DLD1 (cell line): ENCODE data around the gene BCAR3.

ENCODE experiments used
- in situ Hi-C: cut with HindIII; loops from 2 replicates; pipeline ENCODE4 v1.10.0; 2017; ENCODE audit warnings: low sequenced_read_pairs

BCAR3 gene

DNA sequence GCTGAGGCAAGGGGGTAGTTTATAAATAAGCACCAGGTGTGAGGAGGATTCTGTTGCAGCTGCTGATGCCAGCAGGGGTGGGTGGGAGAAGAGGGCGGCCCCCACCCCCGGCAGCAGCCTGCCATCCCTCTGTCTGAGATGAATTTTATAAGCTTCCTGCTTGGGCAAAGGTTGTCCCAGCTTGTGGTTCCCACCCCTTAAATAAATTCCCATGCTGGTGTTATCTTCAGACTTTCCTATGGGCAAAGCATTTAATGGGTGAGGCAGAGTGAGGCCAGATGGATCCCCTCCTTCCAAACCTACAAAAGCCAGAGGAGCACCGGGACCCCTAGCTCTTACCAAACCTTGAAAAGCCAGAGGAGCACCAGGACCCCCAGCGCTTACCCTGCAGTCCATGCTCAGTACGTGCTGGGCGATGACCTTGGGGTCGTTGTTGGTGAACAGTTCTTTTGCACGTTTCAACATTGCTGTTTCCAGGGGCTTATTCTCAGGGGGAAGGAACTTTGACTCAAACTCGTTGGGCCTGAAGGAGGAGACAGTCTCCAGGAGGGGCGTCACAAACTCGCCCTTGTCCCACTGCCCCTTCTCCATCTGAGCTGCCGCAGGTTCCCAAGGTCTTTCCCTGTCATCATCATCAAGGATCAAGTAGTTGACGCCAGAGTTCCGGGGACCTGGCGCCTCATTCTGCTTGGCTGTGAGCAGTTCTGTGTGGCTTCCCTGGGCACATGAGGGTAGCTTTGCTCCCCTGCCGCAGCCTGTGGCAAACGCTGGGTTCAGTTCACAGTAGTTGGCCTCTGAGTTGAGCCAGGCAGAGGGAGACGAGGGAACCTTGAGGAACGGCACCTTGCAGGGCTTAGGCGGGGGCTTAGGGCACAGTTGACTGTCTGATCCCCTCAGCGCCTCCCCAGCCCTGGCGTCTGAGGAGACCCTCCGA lies 99.5 kb downstream of the BCAR3 start:
- in situ Hi-C loops = no loop called here

DNA sequence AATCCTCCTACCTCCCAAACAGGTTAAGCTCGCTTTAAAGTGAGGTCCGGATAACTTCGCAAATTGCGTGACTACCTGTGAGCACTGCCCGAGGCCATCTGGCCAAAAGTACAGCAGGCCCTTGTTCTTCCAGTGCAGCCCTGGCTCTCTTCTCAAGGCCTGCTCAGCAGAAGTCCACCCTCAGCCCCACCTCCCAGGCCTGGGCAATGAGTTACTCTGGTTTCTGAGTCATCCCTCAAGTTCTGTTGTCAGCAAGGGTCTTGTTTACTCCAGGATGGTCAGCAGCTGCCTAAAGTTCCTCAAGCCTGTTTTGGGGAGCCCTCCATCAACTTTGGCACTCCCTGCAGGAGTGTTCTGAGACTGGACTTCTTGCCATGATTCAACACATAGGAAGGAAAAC lies 101.7 kb downstream of the BCAR3 start:
- in situ Hi-C loops = no loop called here

DNA sequence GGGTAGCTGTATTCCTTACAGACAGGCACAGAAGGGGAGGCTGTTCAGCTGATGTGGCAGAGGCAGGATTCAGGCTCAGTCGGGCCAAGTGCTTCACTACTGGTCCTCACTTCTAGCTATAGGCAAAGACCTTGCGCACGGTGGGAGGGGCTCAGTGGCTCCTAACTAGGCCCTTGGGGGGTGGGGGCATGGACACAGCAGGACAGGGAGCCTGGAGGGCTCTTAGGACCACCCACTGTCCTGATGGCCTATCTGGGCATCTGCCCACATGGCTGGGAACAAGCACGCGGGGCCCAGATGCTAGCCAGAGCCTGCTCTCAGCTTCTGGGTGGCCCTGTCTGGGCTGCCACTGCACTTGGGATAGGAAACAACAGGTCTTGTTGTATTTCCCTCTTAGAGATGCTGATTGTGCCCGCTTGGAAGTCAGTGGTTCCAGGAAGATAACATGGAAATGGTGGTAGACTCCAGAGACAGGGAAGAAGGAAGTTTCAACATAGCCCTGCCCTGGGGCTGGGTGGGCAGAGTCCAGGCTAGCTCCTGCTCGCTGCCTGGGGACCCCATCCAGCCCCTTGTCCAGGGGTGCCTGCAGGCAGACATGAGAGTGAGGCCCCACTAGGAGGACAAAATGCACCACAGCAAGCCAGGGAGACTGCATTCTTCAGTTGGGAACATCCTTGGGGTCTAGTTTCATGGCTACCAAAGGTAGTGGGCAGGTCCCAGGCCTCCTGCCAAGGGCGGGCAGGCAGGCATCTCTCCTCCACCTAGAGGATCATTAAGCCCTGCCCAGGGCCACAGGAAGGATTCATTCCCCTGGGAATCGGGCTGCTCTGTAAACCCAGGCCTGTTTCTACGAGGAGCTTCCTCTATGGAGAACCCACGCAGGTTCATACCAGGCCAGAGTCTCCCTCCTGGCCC lies 102.5 kb downstream of the BCAR3 start:
- in situ Hi-C loops = no loop called here

DNA sequence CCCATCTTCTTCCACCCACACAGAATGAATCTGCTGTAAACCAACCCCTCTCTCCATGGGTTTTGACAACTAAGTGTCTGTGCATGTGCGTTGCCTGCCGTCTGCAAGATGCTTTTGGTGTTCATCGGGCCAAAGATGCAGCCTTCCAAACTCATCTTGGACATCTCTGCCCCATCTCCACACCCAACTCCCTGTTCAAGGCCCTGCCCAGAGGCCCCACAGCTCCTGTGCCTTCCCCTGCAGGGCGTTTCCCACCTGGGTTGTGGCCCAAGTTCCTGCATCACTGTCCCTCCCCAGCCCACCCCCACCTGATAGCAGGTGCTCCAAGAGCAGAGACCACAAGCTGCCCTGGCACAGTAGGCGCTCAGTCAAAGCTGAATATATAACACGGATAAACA lies 103.2 kb downstream of the BCAR3 start:
- in situ Hi-C loops = no loop called here

DNA sequence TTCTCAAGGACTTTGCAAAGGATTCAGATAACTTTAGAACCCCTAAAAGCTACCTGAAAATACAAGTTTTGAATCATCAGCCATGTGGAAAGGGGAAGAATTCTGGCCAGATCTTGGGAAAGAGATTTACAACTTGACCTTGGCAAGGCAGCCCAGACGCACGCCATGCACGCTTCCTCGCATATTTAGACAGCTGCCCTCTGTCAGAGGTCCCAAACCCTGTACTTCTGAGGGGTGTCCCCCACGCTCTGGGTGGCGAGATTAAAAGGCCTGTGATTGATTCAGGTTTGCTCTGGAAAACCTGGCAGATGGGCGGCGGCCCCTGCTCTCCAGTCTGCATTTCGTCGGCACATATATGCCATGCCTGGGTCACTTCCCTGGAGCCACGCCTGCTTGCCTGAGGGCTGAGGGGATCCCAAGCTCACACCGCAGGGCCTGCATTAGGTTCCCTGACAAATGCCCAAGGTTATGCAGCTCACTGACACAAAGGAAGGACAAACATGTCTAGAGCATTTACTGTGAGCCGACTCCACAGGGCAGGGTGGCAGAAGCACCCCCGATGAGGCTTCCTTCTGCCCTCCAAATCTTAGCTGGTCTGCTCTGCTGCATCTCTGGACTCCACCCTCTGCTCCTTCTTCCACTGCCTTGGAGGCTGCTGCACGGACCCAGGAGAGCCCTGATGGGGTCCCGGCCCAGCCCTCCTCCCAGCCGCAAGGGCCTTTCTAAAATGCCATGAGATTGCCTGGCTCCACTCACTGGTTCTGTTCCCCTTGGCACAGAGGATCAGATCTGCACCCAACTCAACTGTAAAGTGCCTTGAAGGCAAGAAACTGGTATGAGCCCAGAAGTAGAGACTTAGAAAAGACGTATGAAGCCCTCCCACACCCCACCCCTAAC lies 103.9 kb downstream of the BCAR3 start:
- in situ Hi-C loops = no loop called here

DNA sequence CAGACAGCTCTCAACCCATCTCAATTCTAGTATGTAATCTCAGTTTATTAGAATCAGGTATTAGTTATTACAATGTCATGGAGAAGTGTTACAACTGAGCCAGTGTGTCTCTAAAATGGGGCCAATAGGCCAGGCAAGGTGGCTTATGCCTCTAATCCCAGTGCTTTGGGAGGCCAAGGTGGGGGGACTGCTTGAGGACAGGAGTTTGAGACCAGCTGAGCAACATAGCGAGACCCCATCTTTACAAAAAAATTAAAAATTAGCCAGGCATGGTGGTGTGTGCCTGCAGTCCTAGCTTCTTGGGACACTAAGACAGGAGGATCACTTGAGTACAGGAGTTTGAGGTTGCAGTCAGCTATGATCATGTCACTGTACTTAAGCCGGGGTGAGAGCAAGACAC lies 104.9 kb downstream of the BCAR3 start:
- in situ Hi-C loops = no loop called here

DNA sequence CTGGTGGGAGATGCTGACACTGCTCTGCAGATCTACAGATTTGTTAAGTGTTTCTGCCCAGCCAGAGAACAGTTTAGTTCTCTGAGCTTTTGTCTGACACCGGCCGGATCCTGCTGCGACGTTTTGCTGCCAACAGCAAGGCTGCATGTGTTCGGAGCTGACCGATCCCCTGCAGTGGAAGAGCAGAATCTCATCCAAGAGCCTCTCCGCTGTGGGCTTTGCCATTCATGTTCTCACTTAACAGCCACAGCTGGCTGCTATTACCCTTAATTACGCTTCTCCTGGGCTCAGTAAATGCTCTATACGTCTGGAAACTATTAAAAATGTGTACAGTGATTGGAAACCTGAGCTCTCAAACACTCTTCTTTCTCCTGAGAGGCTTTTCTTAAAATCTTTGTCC lies 105.3 kb downstream of the BCAR3 start:
- in situ Hi-C loops = no loop called here

DNA sequence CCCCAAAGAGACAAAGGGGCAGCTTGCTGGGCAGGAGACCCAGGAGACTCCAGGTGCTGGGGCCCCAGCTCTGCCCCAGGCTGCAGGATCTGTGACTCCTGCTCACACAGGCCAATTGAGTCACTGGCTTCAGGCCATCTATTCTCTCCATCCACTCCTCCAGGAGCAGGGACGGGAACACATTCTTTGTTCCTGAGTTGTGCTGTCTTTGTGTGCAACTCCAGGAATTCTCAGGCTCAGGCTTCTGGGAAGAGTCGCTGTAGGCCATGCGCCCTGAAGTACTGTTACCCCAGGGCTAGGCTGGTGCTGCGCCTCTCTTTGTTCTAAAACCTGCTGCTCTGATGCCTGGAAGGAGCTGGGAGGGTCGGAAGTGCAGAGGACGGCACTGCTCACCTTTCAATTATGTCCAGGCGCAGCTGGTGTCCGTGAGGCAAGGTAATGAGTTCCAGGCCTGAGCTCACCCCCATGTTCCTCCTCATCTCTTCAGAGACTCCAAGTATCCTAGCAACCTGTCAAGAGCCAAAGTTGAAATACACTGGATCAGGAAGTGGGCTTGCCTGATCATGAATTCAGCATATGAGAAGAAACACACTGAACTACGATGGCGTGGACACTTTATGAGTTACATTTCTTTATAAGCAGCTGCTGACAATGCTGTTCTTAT lies 105.9 kb downstream of the BCAR3 start:
- in situ Hi-C loops = no loop called here

DNA sequence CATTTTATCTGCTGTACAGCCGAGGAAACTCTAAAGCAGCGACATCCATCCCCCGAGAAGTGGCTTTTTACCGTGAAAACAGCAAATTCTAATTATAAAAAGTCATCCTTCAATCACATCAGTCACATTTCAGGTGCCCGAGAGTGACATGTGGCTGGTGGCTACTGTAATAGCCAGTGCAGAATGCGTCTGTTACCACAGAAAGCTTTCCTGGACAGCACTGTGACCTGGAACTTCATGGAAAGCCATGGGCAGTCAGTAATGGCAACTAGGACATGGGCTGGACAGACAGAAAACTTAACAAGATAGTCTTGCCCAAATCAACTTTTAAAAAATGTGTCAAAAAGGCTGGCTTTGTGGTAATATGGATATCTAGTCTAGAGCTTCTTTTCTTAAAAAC lies 106.6 kb downstream of the BCAR3 start:
- in situ Hi-C loops = no loop called here

DNA sequence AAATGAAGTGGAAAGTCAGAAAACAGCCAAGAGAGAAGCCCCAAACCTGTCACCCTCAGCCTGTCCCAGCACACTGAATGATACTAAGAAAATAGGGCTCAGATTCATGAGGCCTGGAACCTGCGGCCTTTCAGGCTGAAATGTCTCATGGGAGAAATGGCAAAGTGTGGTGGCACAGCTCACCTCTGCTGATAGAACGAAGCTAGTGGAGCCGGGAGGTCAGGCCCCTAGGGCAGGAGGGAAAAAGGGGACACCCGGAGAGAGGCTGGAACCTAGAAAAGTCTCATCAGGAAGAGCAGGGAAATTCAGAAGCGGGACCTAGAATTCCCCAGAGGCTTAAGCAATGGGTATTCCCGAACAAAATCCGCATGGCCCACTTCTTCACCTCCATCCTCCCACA lies 107.1 kb downstream of the BCAR3 start:
- in situ Hi-C loops = no loop called here

DNA sequence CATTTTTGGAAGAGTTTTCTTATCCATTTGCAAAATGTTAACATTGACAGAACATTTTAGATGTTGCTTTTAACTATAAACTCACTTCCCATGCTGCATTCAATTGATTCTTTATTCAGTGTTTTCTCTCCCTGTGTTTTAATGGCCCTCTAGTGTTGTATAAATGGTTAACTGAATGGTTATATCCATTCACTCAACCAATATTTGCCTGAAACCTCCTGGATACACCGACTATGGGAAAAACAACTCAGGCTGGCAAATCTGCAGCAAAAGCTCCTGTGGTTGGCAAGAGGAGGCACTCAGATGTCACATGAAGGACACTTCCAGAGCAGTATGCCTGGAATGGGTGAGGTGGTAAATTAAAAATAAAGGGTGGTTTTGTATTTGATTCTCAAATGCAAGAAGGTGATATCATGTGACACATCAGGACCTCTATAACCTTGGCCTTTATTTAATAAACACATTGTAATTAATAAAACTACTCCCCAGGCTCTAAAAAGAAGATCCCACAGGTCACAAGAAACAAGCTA lies 107.6 kb downstream of the BCAR3 start:
- in situ Hi-C loops = no loop called here

DNA sequence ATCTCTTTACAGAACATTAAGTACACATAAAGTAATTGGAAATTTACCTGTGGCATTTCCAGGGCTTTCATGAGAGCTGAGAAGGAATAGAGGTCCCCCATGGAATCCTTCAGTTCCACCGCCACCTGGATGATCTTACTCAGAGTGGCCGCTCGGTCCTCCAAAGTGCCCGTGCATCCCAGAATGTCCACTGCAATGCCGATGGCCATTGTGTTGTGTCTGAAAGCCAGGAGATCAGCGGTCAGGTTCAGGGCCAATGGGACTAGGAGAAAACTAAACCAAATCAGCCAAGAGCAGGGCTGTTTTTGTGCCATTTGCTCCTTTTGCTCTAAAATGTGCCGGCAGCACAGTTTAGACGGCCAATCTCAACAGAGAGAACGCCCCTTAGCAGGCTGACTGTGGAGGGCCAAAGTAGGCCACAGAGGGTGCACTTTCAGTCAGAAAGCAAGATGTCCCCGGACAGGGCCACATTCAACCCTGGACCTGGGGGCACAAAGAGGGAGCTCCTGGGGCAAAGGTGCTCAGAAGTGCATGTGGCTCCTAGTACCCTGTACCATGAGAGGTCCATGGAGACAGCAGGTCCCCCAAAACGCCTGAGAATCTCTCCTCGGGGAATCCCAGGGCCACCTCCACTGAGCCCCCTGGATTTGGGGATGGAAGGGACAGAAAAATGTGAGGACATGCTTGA lies 109.9 kb downstream of the BCAR3 start:
- in situ Hi-C loops = no loop called here

DNA sequence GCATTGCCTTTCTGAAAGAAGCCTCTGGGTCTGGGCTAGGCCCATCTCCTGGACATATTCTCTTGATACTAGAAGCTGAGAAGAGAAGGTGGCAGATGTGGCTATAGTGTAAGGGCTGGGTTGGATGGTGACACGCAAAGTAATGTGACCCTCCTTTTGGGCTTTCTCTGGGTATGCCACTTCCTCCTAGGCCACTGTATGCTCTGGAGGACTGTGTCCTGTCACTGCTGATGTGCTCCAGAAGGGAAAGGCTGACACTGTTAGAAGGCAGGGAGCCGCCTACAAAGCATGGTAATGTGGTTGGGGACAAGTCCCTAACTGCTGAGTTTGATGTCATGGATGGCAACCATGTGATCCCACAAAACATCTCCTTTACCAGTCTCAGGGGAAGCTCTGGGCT lies 112.1 kb downstream of the BCAR3 start:
- in situ Hi-C loops = no loop called here

DNA sequence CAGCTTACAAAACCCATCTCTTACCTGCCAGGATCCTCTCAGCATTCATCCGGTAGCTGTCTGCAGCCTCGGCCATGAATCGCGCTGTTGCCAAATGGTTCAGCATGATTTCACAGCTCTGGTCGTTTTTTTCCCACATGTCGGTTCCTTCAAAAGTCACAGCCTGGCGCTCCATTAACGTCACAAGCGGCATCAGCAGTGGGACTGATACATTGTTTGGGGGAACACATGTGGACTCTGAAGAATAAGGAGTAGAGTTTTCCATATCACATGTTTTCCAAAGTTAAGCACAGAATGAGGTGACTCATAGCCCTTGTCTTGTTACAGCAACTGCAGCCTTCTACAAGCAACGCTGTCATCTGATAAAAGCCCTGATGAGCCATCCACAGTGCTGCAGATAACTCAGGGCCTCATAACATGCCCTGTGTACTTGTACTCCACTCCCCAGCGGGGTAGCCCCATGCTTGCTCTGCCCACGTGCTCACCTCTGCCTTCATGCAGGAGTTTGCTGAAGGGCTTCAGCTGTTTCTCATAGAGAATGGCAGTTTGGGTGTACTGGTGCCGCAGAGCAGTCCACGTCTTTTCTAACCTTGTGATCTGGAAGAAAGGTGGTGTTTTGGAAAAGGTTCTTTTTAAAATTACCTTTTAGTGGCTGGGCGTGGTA lies 114.2 kb downstream of the BCAR3 start:
- in situ Hi-C loops = no loop called here

DNA sequence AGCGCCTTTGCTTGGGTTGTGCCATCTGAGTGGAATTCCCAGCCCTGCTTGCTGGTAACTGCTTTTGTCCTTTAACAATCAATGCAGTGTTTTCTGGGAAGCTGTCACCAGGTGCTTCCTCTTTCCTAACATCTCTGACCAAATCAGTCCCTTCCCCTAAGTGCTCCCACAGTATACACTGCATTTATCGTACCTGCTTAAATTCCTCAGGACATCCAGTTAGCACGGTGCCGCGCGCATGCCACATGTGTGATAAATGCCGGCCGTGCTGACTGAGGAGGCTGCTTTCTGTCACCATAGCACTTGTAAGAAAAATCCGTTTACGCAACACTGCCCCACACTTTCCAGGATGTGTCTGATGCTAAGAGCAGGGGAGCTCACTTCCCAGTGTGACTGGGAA lies 115.4 kb downstream of the BCAR3 start:
- in situ Hi-C loops = no loop called here

DNA sequence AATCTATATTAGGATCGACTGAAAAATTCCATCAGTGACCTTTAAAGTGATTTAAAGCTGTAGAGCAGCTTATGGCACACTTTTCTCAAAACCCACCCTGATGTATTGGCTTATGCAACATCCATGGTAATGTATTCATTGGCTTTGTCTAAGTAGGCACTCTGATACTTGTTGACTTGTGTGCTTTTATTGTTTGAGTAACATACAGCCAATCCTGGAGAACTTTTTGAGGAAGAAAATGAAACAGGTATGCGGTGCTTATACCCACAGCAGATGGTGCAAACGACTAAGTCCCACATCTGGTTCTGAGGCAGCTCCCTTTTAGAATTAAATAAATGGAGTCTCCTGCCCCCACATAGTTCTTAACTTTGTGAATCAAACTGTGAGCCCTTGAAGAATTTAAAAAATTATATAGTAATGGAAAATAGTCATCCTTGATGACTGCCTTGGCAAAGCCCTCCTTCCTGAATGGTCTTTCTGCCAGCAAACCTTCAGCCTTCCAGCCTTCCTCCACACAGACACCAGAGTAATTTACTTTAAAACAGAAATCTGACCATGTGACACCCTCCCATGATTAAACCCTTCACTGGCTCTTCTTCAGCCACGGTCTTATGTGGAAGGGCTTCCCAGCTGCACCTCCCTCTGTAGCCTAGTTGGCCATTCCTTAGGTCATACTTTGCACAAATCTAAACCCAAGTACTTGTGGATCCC lies 116.0 kb downstream of the BCAR3 start:
- in situ Hi-C loops = no loop called here

DNA sequence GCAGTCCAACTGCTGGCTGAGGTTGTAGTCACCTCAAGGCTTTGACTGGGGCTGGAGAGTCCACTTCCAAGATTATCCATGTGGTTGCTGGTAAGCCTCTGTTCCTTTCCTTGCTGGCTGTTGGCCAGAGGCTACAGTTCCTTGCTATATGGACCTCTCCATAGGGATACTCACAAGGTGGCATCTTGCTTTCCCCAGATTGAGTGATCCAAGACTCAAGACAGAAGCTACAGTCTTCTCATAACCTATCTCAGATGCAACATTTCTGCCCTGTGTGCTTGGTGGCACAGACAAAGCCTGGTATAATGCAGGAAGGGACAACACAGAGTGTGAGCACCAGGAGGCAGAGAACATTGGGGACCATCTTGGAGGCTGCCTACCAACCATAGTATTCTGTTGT lies 121.9 kb downstream of the BCAR3 start:
- in situ Hi-C loops = no loop called here

DNA sequence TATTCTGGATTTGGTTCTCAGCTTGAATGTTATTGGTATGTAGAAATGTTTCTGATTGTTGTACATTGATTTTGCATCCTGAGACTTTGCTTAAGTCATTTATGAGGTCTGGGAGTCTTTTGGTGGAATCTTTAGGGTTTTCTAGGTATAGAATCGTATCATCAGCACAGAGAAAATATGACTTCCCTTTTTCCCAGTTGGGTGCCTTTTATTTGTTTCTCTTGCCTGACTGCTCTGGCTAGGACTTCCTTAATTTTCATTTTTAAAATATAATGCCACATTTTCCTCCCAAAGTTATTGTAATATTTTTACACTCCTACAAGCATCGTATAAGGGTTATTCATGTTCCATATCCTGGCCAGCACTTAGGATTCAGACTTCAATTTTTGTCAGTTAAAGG lies 122.6 kb downstream of the BCAR3 start:
- in situ Hi-C loops = no loop called here
